ENCODE measurements around the gene TRIM46.

TRIM46 gene, protein sequence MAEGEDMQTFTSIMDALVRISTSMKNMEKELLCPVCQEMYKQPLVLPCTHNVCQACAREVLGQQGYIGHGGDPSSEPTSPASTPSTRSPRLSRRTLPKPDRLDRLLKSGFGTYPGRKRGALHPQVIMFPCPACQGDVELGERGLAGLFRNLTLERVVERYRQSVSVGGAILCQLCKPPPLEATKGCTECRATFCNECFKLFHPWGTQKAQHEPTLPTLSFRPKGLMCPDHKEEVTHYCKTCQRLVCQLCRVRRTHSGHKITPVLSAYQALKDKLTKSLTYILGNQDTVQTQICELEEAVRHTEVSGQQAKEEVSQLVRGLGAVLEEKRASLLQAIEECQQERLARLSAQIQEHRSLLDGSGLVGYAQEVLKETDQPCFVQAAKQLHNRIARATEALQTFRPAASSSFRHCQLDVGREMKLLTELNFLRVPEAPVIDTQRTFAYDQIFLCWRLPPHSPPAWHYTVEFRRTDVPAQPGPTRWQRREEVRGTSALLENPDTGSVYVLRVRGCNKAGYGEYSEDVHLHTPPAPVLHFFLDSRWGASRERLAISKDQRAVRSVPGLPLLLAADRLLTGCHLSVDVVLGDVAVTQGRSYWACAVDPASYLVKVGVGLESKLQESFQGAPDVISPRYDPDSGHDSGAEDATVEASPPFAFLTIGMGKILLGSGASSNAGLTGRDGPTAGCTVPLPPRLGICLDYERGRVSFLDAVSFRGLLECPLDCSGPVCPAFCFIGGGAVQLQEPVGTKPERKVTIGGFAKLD

DNA sequence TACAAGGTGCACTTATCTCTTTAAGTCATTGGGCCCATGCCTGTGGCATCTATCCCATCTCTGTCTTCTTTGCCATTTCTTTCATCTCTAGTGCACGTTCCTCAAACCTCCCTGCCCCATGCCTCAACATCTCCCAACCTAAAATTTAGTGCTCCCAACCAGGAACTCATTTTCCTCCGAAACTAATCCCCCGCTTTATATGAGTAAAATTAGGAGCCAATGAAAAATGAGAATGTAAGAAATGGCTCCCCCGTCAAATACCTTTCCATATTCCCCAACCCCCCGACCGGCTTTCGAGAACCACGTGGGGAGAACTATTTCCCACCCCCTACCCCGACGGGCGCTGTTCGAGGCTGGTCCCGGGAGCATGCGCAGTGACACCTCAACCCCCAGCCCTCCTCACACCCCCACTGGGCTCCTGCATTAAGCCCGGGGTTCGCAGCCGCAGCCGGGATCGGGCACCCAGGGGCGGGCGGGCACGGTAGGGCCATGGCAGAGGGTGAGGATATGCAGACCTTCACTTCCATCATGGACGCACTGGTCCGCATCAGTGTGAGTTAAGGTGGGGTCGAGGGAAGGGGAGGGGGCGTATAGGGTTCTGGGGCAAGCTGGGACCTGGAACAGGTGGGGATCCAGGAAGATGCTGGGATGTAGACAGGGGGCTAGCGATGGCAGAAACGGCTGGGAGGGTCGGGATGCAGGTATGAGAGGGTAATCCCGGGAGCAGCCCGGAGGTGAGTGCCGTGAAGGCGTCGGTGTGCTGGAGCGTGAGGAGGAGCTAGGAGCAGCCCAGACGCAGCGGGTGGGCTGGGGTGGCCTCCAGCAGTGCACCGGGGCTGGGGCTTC lies at the start of gene TRIM46:
TRIM46 (plus strand) TSS at position 372 of the 846 bp plus-strand sequence; CDS start at position 490, 118 bp downstream.
- H3K36me3 ChIP-seq (ENCODE audit: control insufficient read depth in 1 of 2, insufficient read depth in 2 of 2, low read length in 2 of 2): peaks cover 16 to 24% of the 10 kb centered on the region in 2 donors
- H3K9me3 ChIP-seq (ENCODE audit: control insufficient read depth in 1 of 2, low read length in 2 of 2): no peaks in the 10 kb centered on the region

DNA sequence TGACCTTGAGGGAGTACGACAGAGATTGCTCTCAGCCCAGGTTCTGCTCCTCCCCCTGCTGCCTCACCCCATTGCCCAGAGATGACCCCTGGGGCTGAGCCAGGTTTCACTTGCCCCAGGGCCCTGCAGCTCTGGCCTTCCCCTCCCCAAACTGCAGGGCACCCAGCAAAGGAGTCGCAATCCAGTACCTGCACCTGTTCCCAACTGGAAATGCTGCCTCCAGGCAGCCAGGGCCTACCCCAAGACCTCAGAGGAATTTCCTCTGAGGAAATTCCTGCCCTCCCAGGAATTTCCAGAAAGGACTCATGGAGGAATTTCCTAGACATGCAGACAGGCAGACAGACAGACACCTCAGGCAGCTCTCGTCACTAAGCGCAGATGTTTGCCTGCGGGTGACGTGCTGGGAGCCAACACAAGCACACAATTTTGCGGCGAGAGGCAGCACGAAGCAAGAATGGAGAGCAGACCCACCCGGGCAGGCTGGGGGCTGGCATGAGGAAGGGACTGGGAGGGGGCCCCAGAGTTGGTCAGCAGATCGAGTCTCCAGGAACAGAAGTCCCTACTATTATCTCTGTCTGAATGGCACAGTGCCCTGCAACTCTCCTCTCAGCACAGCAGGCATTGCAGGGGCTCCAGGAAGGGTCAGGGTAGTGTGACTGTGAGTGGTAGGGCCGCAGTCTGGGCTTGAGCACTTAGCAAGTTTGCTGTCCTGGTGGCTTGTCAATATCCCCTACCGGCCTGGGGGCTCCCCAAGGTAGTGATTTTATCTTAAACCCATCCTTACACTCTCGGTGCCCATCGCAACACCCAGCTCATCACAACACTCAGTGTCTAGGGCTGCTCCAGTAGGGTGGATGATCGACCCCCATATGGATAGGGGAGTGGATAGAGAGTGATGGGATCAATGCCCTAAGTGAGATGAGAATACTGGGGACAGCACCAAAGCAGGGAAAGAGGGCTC lies 48.9 kb upstream of the TRIM46 start:
- Histone ChIP-seq H3K4me1 (ENCODE audit: control insufficient read depth in 1 of 2, insufficient read depth in 2 of 2, low read length in 2 of 2) (peaks cover 0 to 34% of the 10 kb centered on the region in 2 donors), H3K36me3 (ENCODE audit: control insufficient read depth in 1 of 2, insufficient read depth in 2 of 2, low read length in 2 of 2) (no peaks in the 10 kb centered on the region), H3K9me3 (ENCODE audit: control insufficient read depth in 1 of 2, low read length in 2 of 2) (no peaks in the 10 kb centered on the region), H3K4me3 (ENCODE audit: low read depth in 1 of 2, low read length in 2 of 2) (no peak overlapping the region), H3K27me3 (ENCODE audit: low read depth, low read length) (peaks cover 9% of the 10 kb centered on the region), H3K27ac (ENCODE audit: low read length) (no peak overlapping the region)

More for the DNA sequence above, at the start of gene TRIM46:
- Histone ChIP-seq H3K4me3 (ENCODE audit: low read depth in 1 of 2, low read length in 2 of 2) (peak within 1 kb of the TSS; percentile 77 to 80), H3K27me3 (ENCODE audit: low read depth, low read length) (peaks cover 11% of the 10 kb centered on the region), H3K4me1 (ENCODE audit: control insufficient read depth in 1 of 2, insufficient read depth in 2 of 2, low read length in 2 of 2) (peaks cover 0 to 26% of the 10 kb centered on the region in 2 donors), H3K27ac (ENCODE audit: low read length) (peak within 1 kb of the TSS; percentile 97)

DNA sequence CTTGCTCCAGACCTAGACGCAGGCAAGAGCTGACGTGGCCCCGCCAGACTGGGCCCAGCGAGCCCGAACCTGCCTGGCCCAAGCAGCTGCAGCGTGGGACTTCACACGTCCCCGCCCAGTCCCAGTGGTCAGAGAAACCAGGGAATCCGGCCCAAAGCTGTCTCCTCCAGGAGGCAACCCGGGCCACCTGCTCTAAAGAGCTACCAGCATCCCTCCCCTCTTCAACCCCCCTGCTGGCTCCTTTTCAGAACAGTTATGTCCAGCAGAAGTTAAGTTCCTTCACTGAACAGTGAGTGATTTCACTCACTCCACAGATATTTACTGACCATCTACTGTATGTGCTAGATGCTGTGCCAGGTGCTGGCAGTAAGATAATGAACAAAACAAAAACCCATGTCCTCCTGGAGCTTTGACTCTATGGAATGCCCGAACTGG lies 48.1 kb upstream of the TRIM46 start:
- Histone ChIP-seq H3K27me3 (ENCODE audit: low read depth, low read length) (peaks cover 9% of the 10 kb centered on the region), H3K27ac (ENCODE audit: low read length) (peak overlapping the region; percentile 51), H3K9me3 (ENCODE audit: control insufficient read depth in 1 of 2, low read length in 2 of 2) (no peaks in the 10 kb centered on the region), H3K36me3 (ENCODE audit: control insufficient read depth in 1 of 2, insufficient read depth in 2 of 2, low read length in 2 of 2) (no peaks in the 10 kb centered on the region), H3K4me1 (ENCODE audit: control insufficient read depth in 1 of 2, insufficient read depth in 2 of 2, low read length in 2 of 2) (peaks cover 0 to 36% of the 10 kb centered on the region in 2 donors), H3K4me3 (ENCODE audit: low read depth in 1 of 2, low read length in 2 of 2) (no peak overlapping the region)

DNA sequence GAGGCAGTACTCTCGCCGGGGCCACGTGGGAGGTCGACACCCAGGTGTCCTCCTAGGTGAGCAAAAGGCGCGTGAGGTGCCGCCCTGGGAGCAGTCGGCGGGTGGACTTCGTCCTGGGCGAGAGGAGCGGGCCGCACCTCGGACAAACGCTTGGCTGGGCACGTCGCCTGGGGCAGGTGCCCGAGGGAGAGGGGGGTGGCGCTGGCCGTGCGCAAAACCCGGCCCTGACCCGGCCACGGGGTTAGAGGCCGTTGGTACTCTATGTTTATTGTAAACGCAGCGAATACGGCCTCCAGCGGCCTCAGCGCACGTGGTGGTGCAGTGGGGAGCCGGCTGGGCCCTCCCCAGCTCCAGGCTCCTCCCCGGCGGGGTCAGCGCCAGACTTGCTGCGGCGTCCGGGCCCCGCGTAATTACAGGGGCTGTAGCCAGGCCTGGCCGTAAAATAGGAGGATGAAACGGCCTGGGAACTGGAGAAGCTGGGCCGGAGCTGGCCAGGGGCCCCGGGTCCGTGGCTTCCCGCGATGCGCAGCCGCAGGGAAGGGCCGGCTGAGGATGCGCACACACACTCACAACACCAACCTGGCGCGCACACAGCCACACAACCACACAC lies 47.6 kb upstream of the TRIM46 start:
- Histone ChIP-seq H3K27ac (ENCODE audit: low read length) (peak overlapping the region; percentile 81), H3K4me1 (ENCODE audit: control insufficient read depth in 1 of 2, insufficient read depth in 2 of 2, low read length in 2 of 2) (peaks cover 0 to 40% of the 10 kb centered on the region in 2 donors), H3K9me3 (ENCODE audit: control insufficient read depth in 1 of 2, low read length in 2 of 2) (no peaks in the 10 kb centered on the region), H3K27me3 (ENCODE audit: low read depth, low read length) (peaks cover 9% of the 10 kb centered on the region), H3K36me3 (ENCODE audit: control insufficient read depth in 1 of 2, insufficient read depth in 2 of 2, low read length in 2 of 2) (no peaks in the 10 kb centered on the region), H3K4me3 (ENCODE audit: low read depth in 1 of 2, low read length in 2 of 2) (peak overlapping the region; percentile 67 to 84)

DNA sequence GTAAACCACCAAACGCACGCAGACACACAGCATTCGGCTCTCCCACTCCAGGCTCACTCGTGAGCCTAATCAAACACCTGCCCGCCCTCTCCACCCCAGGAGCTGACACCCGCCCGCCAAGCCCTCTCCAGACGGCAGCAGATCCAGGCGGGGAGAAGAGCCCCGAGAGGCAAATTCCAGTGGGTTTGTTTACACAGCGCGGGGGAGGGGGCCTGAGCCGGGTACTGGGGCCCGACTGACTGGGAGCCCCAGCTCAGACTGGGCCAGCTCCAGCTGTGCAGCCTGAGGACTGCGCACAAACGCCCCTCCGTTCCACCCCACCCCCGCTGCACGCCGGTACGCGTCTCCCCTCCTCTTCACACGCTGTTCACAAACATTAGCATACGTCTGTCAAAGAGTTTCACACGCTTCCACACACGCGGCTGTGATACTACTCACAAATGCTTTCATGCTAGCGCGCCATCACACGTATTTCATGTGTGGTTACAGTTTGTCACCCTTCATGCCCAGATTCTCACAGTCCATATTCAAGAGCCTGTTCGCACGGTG lies 47.0 kb upstream of the TRIM46 start:
- Histone ChIP-seq H3K4me1 (ENCODE audit: control insufficient read depth in 1 of 2, insufficient read depth in 2 of 2, low read length in 2 of 2) (peaks cover 0 to 40% of the 10 kb centered on the region in 2 donors), H3K4me3 (ENCODE audit: low read depth in 1 of 2, low read length in 2 of 2) (peak overlapping the region; percentile 67 to 84)

DNA sequence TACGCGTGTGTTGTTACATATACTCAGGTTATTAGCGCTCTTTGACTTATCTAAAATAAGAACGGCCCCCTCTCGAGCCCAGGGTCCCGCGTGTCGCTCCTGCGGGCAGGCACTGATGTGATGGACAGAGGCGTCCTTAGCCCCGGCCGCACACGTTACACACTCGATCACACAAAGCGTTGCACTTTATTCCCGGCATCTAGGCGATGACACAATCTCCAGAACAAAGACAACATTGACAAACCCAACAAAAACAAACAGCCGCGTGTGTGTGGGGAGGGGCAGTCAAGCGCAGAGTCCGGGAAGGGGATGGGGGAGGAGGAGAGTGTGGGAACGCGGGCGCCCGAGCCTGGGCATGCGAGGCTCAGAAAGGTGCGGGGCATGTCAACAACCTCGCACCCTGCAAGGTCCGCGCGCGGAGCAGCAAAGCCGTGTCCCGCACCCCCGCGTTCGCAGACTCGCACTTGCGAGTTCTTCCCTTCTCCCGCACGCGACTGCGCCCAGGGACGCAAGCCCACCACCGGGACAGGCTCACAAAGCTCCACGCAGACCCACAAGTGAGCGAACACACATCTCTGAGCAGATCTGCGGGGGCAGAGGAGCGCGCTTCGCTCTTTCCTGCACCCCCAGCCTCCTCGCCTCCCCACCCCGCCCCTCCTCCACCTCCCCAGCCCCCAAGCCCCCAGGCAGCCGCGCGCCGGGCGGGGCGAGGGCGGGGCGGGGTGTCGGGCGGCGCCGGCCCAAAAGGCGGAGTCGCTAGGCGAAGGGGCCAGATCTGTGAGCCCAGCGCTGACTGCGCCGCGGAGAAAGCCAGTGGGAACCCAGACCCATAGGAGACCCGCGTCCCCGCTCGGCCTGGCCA lies 46.3 kb upstream of the TRIM46 start, which contains the start of gene EFNA1:
EFNA1 (plus strand) TSS at position 772 of the 862 bp plus-strand sequence. CDS start 102 bp downstream, outside the sequence.
- peak within 1 kb of the TSS; percentile 95 for H3K27ac ChIP-seq (ENCODE audit: low read length)
- peaks cover 9% of the 10 kb centered on the region for H3K27me3 ChIP-seq (ENCODE audit: low read depth, low read length)
- peaks cover 0 to 40% of the 10 kb centered on the region in 2 donors for H3K4me1 ChIP-seq (ENCODE audit: control insufficient read depth in 1 of 2, insufficient read depth in 2 of 2, low read length in 2 of 2)
- H3K4me3 ChIP-seq (ENCODE audit: low read depth in 1 of 2, low read length in 2 of 2): peak within 1 kb of the TSS; percentile 67 to 84
- H3K36me3 ChIP-seq (ENCODE audit: control insufficient read depth in 1 of 2, insufficient read depth in 2 of 2, low read length in 2 of 2): peaks cover 5 to 7% of the 10 kb centered on the region in 2 donors
- no peaks in the 10 kb centered on the region for H3K9me3 ChIP-seq (ENCODE audit: control insufficient read depth in 1 of 2, low read length in 2 of 2)

More for the DNA sequence above, 47.0 kb upstream of the TRIM46 start:
- Histone ChIP-seq H3K36me3 (ENCODE audit: control insufficient read depth in 1 of 2, insufficient read depth in 2 of 2, low read length in 2 of 2) (peaks cover 2 to 4% of the 10 kb centered on the region in 2 donors), H3K27ac (ENCODE audit: low read length) (peak overlapping the region; percentile 81), H3K27me3 (ENCODE audit: low read depth, low read length) (peaks cover 9% of the 10 kb centered on the region), H3K9me3 (ENCODE audit: control insufficient read depth in 1 of 2, low read length in 2 of 2) (no peaks in the 10 kb centered on the region)

DNA sequence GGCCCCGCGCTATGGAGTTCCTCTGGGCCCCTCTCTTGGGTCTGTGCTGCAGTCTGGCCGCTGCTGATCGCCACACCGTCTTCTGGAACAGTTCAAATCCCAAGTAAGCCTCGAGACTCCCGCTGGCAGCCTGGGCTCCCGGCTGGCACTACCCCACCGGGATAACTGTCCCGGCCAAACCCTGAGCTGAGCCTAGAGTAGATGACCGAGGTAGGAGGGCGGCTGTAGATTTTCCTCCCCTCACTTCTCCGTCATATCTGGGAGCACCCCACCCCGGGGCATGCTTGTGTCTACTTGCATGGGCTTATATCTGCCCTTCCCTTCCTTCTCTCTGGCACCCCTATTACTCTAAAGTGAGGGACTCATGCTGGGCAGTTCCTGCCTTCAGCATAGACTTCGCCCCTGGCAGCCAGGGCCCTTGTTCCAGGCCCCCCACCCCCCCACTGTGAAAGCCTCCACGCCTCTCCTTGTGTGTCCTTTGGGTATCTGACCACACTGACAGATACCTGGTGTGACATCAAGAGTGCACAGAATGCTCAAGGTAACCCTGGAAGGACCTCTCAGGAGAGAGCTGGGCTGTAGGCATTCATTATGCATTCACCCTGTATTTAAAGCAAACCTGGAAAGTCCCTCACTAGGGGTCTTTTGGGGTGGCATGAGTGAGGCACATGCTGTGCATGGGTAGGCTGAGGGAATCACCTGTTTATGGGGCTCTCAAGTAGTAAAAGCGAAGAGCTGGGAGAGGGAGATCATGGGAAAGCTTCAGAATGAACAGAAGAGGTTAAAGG lies 45.5 kb upstream of the TRIM46 start:
- Histone ChIP-seq H3K9me3 (ENCODE audit: control insufficient read depth in 1 of 2, low read length in 2 of 2) (no peaks in the 10 kb centered on the region), H3K27me3 (ENCODE audit: low read depth, low read length) (peaks cover 9% of the 10 kb centered on the region), H3K4me1 (ENCODE audit: control insufficient read depth in 1 of 2, insufficient read depth in 2 of 2, low read length in 2 of 2) (peaks cover 0 to 40% of the 10 kb centered on the region in 2 donors), H3K36me3 (ENCODE audit: control insufficient read depth in 1 of 2, insufficient read depth in 2 of 2, low read length in 2 of 2) (peaks cover 5 to 7% of the 10 kb centered on the region in 2 donors), H3K27ac (ENCODE audit: low read length) (peak overlapping the region; percentile 95), H3K4me3 (ENCODE audit: low read depth in 1 of 2, low read length in 2 of 2) (peak overlapping the region; percentile 67 to 84)

DNA sequence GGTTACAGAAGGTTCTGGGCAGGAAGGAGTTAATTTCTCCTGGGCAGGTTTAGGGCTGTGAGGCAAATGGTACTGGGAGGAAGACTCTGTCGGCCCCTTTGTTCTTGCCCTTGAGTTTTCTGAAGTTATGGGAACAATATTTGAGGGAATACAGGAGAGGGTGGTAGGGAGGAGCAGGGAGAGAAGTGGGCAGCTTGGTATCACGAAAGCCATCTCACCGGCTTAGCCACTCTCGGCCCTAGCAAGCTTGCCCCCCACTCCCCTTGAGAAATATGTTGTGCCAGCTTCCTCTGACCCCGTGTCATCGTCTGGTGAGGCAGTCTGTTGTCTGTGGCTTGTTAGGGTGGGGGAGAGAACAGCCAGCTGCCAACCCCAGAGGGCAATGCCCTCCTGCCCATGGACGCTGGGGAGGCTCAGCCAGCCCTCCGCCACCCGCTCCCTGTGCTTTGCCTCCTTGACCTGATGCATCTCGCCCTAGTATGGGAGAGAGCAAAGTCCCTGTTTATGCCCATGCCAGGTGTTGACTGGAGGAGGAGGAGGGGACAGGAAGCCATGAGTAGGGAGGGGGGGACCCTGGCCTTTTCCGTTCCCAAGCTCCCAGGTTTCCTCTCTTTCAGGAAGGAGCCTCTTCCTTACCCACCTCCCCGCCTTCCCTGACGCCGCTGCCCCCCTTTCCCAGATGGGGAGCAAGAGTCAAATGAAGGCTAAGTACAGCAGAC lies 44.7 kb upstream of the TRIM46 start:
- Histone ChIP-seq H3K4me3 (ENCODE audit: low read depth in 1 of 2, low read length in 2 of 2) (peak overlapping the region; percentile 67 to 84), H3K27ac (ENCODE audit: low read length) (peak overlapping the region; percentile 95), H3K27me3 (ENCODE audit: low read depth, low read length) (peaks cover 9% of the 10 kb centered on the region), H3K36me3 (ENCODE audit: control insufficient read depth in 1 of 2, insufficient read depth in 2 of 2, low read length in 2 of 2) (peaks cover 13 to 14% of the 10 kb centered on the region in 2 donors), H3K9me3 (ENCODE audit: control insufficient read depth in 1 of 2, low read length in 2 of 2) (no peaks in the 10 kb centered on the region), H3K4me1 (ENCODE audit: control insufficient read depth in 1 of 2, insufficient read depth in 2 of 2, low read length in 2 of 2) (peaks cover under 1 to 40% of the 10 kb centered on the region in 2 donors)
